Fibroblast of lung (primary cell): ENCODE results near the gene ERGIC1. TPM values are rescaled to one million over a fixed set of nuclear protein-coding genes. Genes with fewer than 3 reads are reported as not detected.

Source experiments
- DNase-seq, 2 donors: peaks; one replicate each; pipeline versions ENCODE4 v3.0.0 to v3.0.0-alpha.2; 2010; ENCODE audit warnings: low read depth in 2 of 2
- H2AFZ ChIP-seq: 2 replicates; pipeline ENCODE4 v1.5.1; 2012; ENCODE audit warnings: low read length, control low read depth, inconsistent platforms
- H3K27ac ChIP-seq: 2 replicates; pipeline ENCODE4 v1.5.1; 2011; ENCODE audit warnings: low read length, control low read depth; ENCODE audit not compliant: insufficient read depth
- H3K27me3 ChIP-seq: 2 replicates; pipeline ENCODE4 v1.5.1; 2011; ENCODE audit warnings: mild to moderate bottlenecking, low read length; ENCODE audit not compliant: control insufficient read depth, insufficient read depth
- H3K36me3 ChIP-seq: 2 replicates; pipeline ENCODE4 v1.5.1; 2011; ENCODE audit warnings: low read length; ENCODE audit not compliant: control insufficient read depth, insufficient read depth
- H3K4me1 ChIP-seq: 2 replicates; pipeline ENCODE4 v1.5.1; 2011; ENCODE audit warnings: low read length; ENCODE audit not compliant: control insufficient read depth, insufficient read depth; ENCODE audit errors: extremely low read depth
- H3K4me2 ChIP-seq: 2 replicates; pipeline ENCODE4 v1.5.1; 2011; ENCODE audit warnings: low read length, control low read depth; ENCODE audit not compliant: insufficient read depth; ENCODE audit errors: extremely low read depth
- H3K4me3 ChIP-seq, 4 experiments: fragments of 200-600 bp in 1 of 4; sonication (generic) in 1 of 4; replicated peaks in 1 of 4; 2 replicates each; pipeline ENCODE4 v1.5.1; 2011 to 2016; ENCODE audit warnings: low read length in 4 of 4, low read depth in 3 of 4, mild to moderate bottlenecking in 3 of 4, control low read depth in 2 of 4, inconsistent platforms in 1 of 4, mixed read lengths in 1 of 4; ENCODE audit not compliant: insufficient read depth in 1 of 4; ENCODE audit errors: control extremely low read depth in 1 of 4
- H3K79me2 ChIP-seq: 2 replicates; pipeline ENCODE4 v1.5.1; 2012; ENCODE audit warnings: mild to moderate bottlenecking, low read length, inconsistent platforms; ENCODE audit not compliant: control insufficient read depth, insufficient read depth
- H3K9ac ChIP-seq: 2 replicates; pipeline ENCODE4 v1.5.1; 2011; ENCODE audit warnings: mild to moderate bottlenecking, low read length, control low read depth; ENCODE audit not compliant: insufficient read depth
- H3K9me3 ChIP-seq: 2 replicates; pipeline ENCODE4 v1.5.1; 2012; ENCODE audit warnings: low read depth, low read length; ENCODE audit not compliant: control insufficient read depth, insufficient read depth
- H4K20me1 ChIP-seq: 2 replicates; pipeline ENCODE4 v1.5.1; 2011; ENCODE audit warnings: low read length; ENCODE audit not compliant: control insufficient read depth, insufficient read depth; ENCODE audit errors: extremely low read depth
- EZH2 ChIP-seq: IDR thresholded peaks from 2 replicates; pipeline ENCODE4 v1.5.1; 2012; ENCODE audit warnings: low read length, control low read depth, mild to moderate bottlenecking; ENCODE audit errors: missing control alignments
- polyA plus RNA-seq, 2 donors: library from polyadenylated mRNA; depleted of rRNA in 1 of 2; stranded (reverse) in 1 of 2; unstranded in 1 of 2; fragments of >200 nt; gene quantifications; 2 replicates each; pipeline ENCODE4 v1.2.1, GENCODE V29; 2011 to 2012; ENCODE audit warnings: missing spikeins in 1 of 2
- total RNA-seq: library from RNA; depleted of rRNA; stranded (reverse); fragments of >200 nt; gene quantifications from 2 replicates; pipeline ENCODE4 v1.2.1, GENCODE V29; 2014
- TF ChIP-seq, protein P1 (sequence below), 2 donors: IDR thresholded peaks in 1 of 2; conservative IDR thresholded peaks in 1 of 2; 1 replicate in 1 of 2; 2 replicates in 1 of 2; pipeline ENCODE4 v1.5.1; 2011 to 2012; ENCODE audit warnings: low read length in 2 of 2, control low read depth in 1 of 2, inconsistent platforms in 1 of 2, low read depth in 1 of 2, mild to moderate bottlenecking in 1 of 2

The ERGIC1 gene
- total and polyA plus RNA-seq, 2 donors (not counting 1 experiment from before 2014, with no cell fraction given) = 113 to 171 TPM

DNA sequence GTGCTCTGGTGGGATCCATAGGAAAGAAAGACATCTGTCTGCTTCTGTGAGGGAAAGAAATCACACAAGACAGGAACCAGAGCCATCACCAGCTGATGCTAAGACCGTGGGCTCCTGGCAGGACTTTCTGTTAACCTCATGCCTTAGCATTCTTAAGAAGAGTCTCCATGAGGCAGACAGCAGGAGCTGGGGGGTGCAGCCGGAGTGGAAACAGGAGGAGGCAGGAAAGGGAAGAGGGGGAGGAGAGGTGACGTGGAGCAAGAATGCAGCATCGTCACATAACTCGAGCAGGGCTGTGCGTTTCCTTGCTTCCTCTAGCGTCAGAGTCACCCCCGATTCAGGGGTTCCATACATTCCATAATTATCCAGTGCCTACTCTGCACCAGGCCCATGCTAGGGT is 53.6 kb downstream of the ERGIC1 start:
- Histone ChIP-seq H4K20me1 (no peaks in the 10 kb centered on the region), H3K36me3 (peaks cover 6% of the 10 kb centered on the region), H3K27me3 (no peaks in the 10 kb centered on the region), H3K4me3 (no peak overlapping the region), H3K4me1 (peaks cover 12% of the 10 kb centered on the region), H3K9me3 (no peaks in the 10 kb centered on the region), H3K9ac (peak overlapping the region; percentile 55), H3K4me2 (no peak overlapping the region), H3K79me2 (peaks cover 14% of the 10 kb centered on the region), H3K27ac (peak overlapping the region; percentile 86), H2AFZ (no peak overlapping the region)
- TF ChIP-seq, protein P1, sequence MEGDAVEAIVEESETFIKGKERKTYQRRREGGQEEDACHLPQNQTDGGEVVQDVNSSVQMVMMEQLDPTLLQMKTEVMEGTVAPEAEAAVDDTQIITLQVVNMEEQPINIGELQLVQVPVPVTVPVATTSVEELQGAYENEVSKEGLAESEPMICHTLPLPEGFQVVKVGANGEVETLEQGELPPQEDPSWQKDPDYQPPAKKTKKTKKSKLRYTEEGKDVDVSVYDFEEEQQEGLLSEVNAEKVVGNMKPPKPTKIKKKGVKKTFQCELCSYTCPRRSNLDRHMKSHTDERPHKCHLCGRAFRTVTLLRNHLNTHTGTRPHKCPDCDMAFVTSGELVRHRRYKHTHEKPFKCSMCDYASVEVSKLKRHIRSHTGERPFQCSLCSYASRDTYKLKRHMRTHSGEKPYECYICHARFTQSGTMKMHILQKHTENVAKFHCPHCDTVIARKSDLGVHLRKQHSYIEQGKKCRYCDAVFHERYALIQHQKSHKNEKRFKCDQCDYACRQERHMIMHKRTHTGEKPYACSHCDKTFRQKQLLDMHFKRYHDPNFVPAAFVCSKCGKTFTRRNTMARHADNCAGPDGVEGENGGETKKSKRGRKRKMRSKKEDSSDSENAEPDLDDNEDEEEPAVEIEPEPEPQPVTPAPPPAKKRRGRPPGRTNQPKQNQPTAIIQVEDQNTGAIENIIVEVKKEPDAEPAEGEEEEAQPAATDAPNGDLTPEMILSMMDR (conservative IDR thresholded peaks at IDR 0.05 in 1 of 2, IDR thresholded peaks at IDR 0.05 in 1 of 2; ENCODE audit: low read depth in 1 of 2, low read length in 2 of 2) = no peak
- no peak for TF ChIP-seq EZH2
- peak; percentile 82 to 83 for DNase-seq

DNA sequence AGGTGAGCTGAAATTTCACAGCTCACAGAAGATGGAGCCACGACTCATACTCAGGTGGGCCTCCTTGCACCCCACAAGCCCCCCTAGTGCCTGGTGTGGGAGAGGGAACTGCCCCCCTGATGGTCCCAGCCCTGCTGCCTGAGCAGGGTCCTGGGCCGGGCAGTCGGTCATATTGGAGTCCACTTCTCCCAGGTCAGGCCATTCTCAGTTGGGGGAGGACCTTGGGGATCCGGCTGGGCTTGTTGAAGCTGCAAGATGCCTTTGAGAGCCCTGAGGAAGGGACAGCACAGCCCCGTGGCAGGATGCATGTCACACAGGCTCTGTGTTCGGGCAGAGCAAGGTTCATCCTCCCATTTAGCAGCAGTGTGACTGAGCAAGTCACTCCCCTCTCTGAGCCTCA is 56.6 kb downstream of the ERGIC1 start:
- Histone ChIP-seq H3K4me3 (no peak overlapping the region), H4K20me1 (no peaks in the 10 kb centered on the region), H3K36me3 (peaks cover 6% of the 10 kb centered on the region), H3K9me3 (no peaks in the 10 kb centered on the region), H3K4me2 (no peak overlapping the region), H2AFZ (no peak overlapping the region), H3K79me2 (peaks cover 11% of the 10 kb centered on the region), H3K27me3 (no peaks in the 10 kb centered on the region), H3K27ac (peak overlapping the region; percentile 10), H3K9ac (no peak overlapping the region), H3K4me1 (peaks cover 12% of the 10 kb centered on the region)
- TF ChIP-seq EZH2 = no peak
- TF ChIP-seq, protein P1 (conservative IDR thresholded peaks at IDR 0.05 in 1 of 2, IDR thresholded peaks at IDR 0.05 in 1 of 2; ENCODE audit: low read depth in 1 of 2, low read length in 2 of 2) = no peak
- no peak for DNase-seq

DNA sequence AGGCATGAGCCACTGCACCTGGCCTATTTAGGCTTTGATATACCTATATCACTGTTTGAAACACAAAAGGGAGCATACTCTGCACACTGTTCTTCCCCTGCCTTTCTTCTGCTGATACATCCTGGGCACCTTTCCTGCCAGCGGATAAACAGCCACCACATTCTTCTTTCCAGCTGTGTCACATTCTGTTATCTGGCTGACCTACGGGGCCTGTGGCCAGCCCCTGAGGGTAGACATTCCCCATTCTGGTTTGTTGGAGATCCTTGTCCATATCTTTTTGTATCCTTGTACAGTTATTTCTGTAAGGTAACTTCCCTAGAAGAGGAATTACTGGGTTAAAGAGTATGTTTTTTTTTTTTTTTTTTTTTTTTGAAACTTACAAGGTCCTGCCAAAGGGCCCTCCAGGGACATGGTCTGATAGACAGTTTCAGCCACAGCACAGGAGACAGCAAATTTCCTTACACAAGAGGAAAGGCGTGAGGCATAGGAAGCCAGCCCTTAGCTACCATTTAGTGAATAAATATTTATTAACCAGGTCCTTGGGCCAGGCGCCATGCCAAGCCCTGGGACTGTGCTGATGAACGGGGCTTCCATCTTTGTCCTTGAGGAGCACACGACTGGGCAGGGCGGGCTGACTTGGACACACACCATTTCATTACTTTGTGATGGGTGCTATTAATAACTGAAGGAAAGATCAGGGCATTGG is 57.8 kb downstream of the ERGIC1 start:
- H3K4me2 ChIP-seq = no peak overlapping the region
- no peak overlapping the region for H3K9ac ChIP-seq
- H2AFZ ChIP-seq = no peak overlapping the region
- no peaks in the 10 kb centered on the region for H4K20me1 ChIP-seq
- no peak for DNase-seq
- no peak for TF ChIP-seq EZH2
- TF ChIP-seq, protein P1 (conservative IDR thresholded peaks at IDR 0.05 in 1 of 2, IDR thresholded peaks at IDR 0.05 in 1 of 2; ENCODE audit: low read depth in 1 of 2, low read length in 2 of 2) = no peak
- H3K9me3 ChIP-seq = no peaks in the 10 kb centered on the region
- H3K27ac ChIP-seq = peak overlapping the region; percentile 59
- H3K4me3 ChIP-seq = no peak overlapping the region
- peaks cover 3% of the 10 kb centered on the region for H3K79me2 ChIP-seq
- peaks cover 2% of the 10 kb centered on the region for H3K36me3 ChIP-seq
- no peaks in the 10 kb centered on the region for H3K27me3 ChIP-seq
- peaks cover 16% of the 10 kb centered on the region for H3K4me1 ChIP-seq
